Measurements from ENCODE around the gene RNU5D-1.
"Not testable (repeated sequence)": the region's sequence is repeated elsewhere in the genome, so short reads cannot be mapped to it uniquely, and the experiment has no call there.

RNU5D-1 gene

DNA sequence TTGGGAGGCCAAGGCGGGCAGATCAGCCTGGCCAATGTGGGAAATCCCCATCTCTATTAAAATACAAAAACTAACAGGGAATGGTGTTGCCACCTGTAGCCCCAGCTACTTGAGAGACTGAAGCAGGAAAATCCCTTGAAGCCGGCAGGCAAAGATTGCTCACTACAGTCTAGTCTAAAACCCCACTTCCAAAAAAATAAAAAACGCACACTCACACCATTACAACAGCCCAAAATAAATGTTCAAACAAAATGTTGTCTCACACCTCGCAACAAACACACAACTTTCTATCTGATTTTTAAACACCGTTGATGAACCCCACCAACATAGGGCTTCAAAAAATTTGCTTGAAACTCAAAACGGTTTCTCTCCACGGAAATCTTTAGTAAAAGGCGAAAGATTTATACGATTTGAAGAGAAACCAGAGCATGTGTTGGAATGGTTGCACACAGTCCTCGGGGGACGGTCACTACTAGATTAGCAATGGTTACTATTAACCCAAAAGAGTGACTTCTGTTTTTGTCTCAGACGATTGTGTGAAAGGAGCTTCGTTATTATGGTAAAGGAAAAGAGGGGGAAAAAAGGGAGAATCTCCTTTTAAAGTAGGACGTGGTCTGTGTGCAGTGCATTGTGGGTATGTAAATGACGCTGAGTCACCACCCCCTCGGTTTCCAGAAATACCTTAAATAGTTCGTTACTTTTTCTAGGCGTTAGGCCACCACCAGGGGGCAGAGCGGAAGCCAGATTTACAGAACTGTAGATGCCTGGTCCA lies at the start of gene RNU5D-1:
RNU5D-1 (minus strand) TSS at position 430 of the 772 bp plus-strand sequence.
- DNase-seq: peak; percentile 96 to 97

DNA sequence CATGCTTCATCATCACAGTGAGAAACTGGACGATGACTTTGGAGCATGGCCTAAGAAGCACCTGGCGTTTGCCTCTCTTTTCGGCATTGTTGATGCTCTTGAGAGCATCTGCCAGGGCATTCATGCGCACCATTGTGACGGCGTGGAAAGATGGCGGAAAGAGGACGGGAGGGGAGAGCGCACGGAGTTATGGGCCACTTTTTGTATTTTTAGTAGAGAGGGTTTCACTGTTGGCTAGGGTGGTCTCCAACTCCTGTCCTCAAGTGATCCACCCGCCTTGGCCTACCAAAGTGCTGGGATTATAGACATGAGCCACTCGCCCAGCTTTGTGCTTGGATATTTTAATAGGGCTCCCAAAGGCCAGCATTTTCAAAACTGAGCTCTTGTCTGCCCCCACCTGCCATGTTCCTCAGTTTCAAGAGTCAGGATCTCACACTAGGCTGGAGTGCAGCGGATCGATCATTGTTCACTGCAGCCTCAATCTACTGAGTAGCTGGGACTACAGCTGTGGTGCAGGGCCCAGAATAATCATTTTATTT lies 49.7 kb upstream of the RNU5D-1 start:
- DNase-seq: no peak

DNA sequence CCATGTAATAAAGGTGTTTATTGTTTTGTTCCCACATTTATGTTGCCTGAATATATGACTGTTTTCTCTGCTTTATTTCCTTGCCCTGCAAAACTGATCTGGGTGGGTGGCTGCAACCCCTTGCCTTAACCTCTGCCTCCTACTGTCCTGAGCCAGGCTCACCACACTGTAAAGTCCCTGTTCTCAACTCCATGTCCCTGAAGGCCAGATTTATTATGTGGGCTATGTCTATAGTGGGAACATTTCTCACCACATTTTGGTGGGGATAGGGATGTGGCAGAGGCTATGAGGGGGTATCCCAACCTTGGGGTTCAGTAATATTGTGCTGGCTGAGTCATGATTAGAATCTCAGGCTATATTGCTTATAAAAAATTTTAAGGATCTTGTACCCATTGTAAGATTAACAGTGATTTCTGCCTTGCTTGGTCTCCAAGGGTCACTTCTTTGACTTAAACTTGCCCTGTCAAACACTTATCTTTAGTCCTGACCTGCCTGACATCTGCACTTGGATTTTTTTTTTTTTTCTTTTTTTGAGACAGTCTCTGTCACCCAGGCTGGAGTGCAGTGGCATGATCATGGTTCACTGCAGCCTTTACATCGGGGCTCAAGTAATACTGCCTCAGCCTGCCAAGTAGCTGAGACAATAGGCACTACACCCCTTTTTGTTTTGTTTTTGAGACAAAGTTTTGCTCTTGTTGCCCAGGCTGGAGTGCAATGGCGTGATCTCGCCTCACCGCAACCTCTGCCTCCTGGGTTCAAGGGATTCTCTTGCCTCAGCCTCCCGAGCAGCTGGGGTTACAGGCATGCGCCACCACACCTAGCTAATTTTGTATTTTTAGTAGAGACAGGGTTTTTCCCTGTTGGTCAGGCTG lies 48.0 kb upstream of the RNU5D-1 start:
- DNase-seq: no peak

- DNase-seq: no peak
Measured at GRCh38 chr1:44777969-44778635, 47.1 kb upstream of the RNU5D-1 start.

DNA sequence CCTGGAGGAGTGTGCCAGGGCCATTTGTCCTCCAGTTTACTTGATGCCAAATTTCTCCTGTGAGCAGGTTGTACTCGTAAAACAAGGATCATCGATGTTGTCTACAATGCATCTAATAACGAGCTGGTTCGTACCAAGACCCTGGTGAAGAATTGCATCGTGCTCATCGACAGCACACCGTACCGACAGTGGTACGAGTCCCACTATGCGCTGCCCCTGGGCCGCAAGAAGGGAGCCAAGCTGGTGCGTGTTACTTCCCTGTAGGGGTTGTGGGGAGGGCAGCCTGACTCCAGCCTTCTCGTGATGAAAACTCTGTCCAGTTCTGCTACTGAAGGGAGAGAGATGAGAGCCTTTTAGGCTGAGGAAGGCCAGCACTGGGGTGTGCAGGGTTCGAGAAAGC lies 46.6 kb upstream of the RNU5D-1 start:
- DNase-seq: no peak

- no peak for DNase-seq
Measured at GRCh38 chr1:44776730-44777068, 45.7 kb upstream of the RNU5D-1 start.

GRCh38 chr1:44775930-44776729 lies 45.2 kb upstream of the RNU5D-1 start:
- DNase-seq: peak; percentile 33 to 55

DNA sequence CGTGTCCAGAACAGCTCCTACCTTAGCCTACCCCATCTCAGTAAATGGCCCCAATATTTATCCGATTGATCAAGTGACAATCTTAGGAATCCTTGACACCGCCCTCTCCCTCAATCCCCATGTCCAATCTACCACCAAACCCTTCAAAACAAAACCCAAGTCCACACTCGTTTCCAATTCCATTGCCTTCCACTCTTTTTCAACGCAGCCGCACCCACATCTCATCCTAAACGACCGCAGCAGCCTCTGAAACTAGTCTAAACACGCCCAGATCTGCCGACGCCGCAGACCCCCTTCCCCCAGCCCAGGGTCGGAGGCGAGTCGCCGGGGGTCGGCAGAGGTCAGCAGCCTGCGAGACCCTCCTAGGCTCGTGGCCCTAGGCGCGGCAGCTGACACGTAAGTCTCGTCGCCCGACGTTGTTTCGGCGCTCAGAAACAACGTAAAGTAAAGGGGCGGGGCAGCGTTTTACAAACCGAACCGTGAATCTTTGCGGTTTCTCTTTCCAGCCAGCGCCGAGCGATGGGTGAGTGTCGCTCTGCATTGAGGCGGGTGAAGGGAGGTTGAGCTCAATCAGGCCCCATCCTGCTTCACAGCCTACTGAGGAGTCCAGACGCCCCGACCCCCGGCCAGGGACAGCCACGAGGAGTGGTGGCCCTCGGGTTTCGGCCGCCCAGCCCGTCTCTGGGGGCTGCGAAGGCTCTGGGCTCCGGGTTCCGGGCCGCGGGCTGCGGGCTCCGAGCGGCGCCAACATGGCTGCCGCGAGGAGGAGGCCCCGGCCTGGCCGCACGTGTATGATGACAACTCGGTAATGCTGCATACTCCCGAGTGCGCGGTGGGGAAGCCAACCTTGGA lies 44.3 kb upstream of the RNU5D-1 start, which contains the start of gene RPS8:
RPS8 (plus strand) TSS at position 463 of the 852 bp plus-strand sequence; CDS start at position 520, 57 bp downstream.
- peak; percentile 86 for DNase-seq

- not testable (repeated sequence) for DNase-seq
Measured at GRCh38 chr1:44766421-44766820, 35.5 kb upstream of the RNU5D-1 start.

- no peak for DNase-seq
Measured at GRCh38 chr1:44760876-44761275, 29.9 kb upstream of the RNU5D-1 start.

GRCh38 chr1:44759077-44759476 lies 28.1 kb upstream of the RNU5D-1 start:
- DNase-seq: no peak

- DNase-seq: no peak
Measured at GRCh38 chr1:44757420-44757819, 26.4 kb upstream of the RNU5D-1 start.

DNA sequence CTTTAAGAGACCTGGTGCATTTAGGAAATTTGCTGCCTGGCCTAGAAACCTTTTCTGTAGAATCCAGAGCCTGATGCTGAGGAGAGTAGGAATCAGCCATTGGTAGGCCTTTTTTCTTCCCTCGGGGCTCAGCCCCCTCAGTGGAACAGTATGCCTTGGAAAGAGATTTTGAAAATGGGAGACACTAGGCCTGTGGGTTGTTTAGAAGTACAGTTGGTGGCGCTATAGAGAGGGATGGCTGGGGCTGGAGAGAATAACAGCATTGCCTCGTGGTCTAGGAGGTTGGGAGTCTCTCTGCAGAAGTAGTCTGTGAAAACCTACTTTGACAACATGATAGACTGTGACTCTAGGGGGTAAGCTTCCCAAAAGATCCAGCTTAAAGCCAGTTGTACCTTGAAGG lies 16.9 kb upstream of the RNU5D-1 start:
- DNase-seq: no peak

DNA sequence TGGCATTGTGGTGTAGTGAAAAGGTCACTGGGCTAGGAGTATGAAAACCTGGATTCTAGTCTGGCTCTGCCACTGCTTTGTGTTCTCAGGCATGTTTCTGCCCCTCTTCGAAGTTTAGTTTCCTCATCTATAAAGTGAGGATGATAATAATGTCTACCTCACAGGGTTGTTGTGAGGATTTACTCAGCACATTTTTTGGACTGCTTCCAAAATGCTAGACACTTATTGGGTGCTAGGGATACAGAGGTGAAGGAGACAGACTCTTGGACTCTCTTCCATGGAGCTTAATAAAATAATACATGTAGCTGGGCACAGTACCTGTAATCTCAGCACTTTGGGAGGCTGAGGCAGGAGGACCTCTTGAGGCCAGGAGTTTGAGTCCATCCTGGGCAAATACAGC lies 12.2 kb upstream of the RNU5D-1 start:
- DNase-seq: no peak

DNA sequence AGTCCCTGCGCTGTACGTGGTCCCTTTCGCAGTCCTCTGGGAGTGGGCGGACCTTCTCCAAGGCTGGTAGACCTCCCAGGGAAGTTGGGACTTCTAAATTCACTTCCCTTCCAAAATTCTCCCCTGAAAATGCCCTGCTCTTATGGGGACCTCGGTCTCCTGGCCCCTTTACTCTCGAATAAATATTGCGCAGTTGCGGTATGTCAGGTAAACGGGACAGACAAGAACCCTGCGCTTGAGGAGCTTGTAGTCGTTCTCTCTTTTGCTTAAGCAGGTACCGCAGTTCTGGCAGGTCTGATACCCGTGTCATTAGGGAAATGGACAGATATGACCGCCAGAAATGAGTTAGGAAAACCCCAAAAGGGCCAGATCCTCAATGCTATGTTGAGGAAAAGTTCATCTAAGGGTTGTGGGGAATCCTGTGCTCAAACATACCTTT lies 9.2 kb upstream of the RNU5D-1 start:
- DNase-seq: no peak

- peak; percentile 96 for DNase-seq
Measured at GRCh38 chr1:44739307-44740178, 8.6 kb upstream of the RNU5D-1 start, which contains the start of gene KIF2C. Gene KIF2C, plus strand, starts transcription at chr1:44739837. Its CDS starts 96 bp downstream, at chr1:44739933.

DNA sequence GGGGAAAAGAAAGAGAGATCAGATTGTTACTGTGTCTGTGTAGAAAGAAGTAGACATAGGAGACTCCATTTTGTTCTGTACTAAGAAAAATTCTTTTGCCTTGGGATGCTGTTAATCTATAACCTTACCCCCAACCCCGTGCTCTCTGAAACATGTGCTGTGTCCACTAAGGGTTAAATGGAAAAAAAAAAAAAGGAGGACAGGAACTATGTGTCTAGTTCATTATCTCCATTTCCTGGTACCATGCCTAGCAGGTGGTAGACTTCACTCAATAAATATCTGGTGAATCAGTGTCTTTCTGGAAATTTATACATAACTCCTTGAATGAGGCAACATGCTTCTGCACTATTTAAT lies 8.0 kb upstream of the RNU5D-1 start:
- DNase-seq: not testable (repeated sequence)

DNA sequence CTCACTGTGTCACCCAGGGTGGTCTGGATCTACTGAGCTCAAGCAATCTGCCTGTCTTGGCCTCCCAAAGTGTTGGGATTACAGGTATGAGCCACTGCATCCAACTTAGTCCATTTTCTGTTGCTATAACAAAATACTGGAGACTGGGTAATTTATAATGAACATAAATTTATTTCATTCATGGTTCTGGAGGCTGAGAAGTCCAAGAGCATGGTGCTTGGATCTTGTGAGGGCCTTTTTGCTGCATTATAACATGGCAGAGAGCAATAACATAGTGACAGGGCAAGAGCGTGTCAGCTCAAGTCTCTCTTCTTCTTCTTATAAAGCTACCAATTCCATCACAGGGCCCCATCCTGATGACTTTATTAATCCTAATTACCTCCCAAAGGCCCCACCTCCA lies 5.0 kb upstream of the RNU5D-1 start:
- no peak for DNase-seq

GRCh38 chr1:44733784-44734183 lies 2.8 kb upstream of the RNU5D-1 start:
- DNase-seq: no peak

DNA sequence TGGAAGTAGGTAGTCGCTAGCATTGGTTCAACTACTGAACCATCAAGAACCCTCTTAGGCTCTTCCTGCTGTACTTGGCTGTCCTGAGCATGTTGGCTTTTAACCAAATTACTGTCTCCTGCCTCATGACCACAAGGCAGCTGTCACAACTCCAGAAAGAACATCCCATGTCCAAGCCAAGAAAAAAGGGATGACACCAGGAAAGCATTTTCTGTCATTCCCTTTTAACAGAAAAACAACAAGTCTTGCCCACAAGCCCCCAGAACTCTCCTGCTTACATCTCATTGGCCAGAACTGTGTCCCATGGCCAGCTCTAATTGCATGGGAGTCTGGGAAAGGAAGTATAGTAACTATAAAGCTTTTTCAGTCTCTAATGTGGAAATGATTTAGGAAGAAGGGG lies 2.4 kb upstream of the RNU5D-1 start:
- DNase-seq: no peak

Data from activated CD4-positive, alpha-beta T cell treated with anti-CD3 and anti-CD28 coated beads, Interleukin-2, amount 50 U/mL, for 4 hours (primary cell).